ENCODE data around the gene ELK1.

- TF ChIP-seq POLR2AphosphoS5 (IDR thresholded peaks at IDR 0.05; ENCODE audit: borderline replicate concordance, low read depth, low read length) (no peak), EZH2 (IDR thresholded peaks at IDR 0.05) (no peak)
Observed at GRCh38 chrX:47610511-47610910, 39.9 kb downstream of the ELK1 start.

Data from SK-N-MC (cell line).